Suprapubic skin (tissue), 4 donors: ENCODE measurements around the gene CNP. TPM values are rescaled to one million over a fixed set of nuclear protein-coding genes. Genes with fewer than 3 reads are reported as not detected.

Source experiments
- DNase-seq, 2 donors: peaks; one replicate each; pipeline ENCODE4 v3.0.0-alpha.2; 2019; ENCODE audit warnings: low spot score in 2 of 2
- H3K27ac ChIP-seq: fragments of 200-600 bp; sonication (generic); one replicate; pipeline ENCODE4 v1.5.1; 2019
- H3K27me3 ChIP-seq: fragments of 200-600 bp; sonication (generic); one replicate; pipeline ENCODE4 v1.5.1; 2019
- H3K36me3 ChIP-seq: fragments of 200-600 bp; sonication (generic); one replicate; pipeline ENCODE4 v1.5.1; 2019
- H3K4me1 ChIP-seq: fragments of 200-600 bp; sonication (generic); one replicate; pipeline ENCODE4 v1.5.1; 2019
- H3K4me3 ChIP-seq: fragments of 200-600 bp; sonication (generic); one replicate; pipeline ENCODE4 v1.5.1; 2019; ENCODE audit warnings: mild to moderate bottlenecking
- H3K9me3 ChIP-seq: fragments of 200-600 bp; sonication (generic); one replicate; pipeline ENCODE4 v1.5.1; 2019
- CTCF ChIP-seq, 2 donors: fragments of 200-600 bp in 1 of 2; fragments of 450-650 bp in 1 of 2; sonication (generic) in 1 of 2; IDR thresholded peaks; one replicate each; pipeline ENCODE4 v1.5.1; 2016 to 2019; ENCODE audit warnings: antibody characterized with exemption in 2 of 2, mild to moderate bottlenecking in 1 of 2, moderate library complexity in 1 of 2
- EP300 ChIP-seq: sonication (generic); formaldehyde crosslinking; IDR thresholded peaks from one replicate; pipeline ENCODE4 v1.6.1; 2017; ENCODE audit warnings: antibody characterized with exemption
- POLR2A ChIP-seq, 2 donors: fragments of 450-650 bp; IDR thresholded peaks; one replicate each; pipeline ENCODE4 v1.6.1; 2017; ENCODE audit warnings: antibody characterized with exemption in 2 of 2, mild to moderate bottlenecking in 2 of 2, moderate library complexity in 2 of 2
- POLR2AphosphoS5 ChIP-seq, 3 donors: sonication (generic); formaldehyde crosslinking; IDR thresholded peaks; one replicate each; pipeline ENCODE4 v1.6.1; 2017; ENCODE audit warnings: antibody characterized with exemption in 3 of 3
- WGBS: methylation state at CpG from one replicate; pipeline ENCODE4 v1.1.5; 2018; 5-methylcytosine and 5-hydroxymethylcytosine counted together
- total RNA-seq, 4 donors: library from RNA; depleted of rRNA; stranded (reverse); fragments of >200 nt; gene quantifications; one replicate each; pipeline ENCODE4 v1.1.0, GENCODE V29; 2016

CNP gene
- total RNA-seq, 4 donors from 2014 or later, result 44.3 to 55.1 (median 47.3) TPM

GRCh38 chr17:41962768-41963434, 3.7 kb upstream of the CNP start:
- Histone ChIP-seq H3K4me1 (peaks cover 26% of the 10 kb centered on the region), H3K36me3 (peaks cover 2% of the 10 kb centered on the region), H3K27me3 (no peaks in the 10 kb centered on the region), H3K4me3 (no peak overlapping the region), H3K27ac (no peak overlapping the region), H3K9me3 (no peaks in the 10 kb centered on the region)
- TF ChIP-seq EP300 (no peak), POLR2A (IDR thresholded peaks at IDR 0.05) (no peak), POLR2AphosphoS5 (IDR thresholded peaks at IDR 0.05) (no peak), CTCF (IDR thresholded peaks at IDR 0.05) (peak; percentile 81 to 84)
- WGBS, result 30% methylated on average over 6 of the region's 9 CpGs
- peak; percentile 83 to 87 for DNase-seq

- no peak for TF ChIP-seq EP300
- no peak for TF ChIP-seq POLR2A (IDR thresholded peaks at IDR 0.05)
- TF ChIP-seq POLR2AphosphoS5 (IDR thresholded peaks at IDR 0.05), result no peak
- no peak for TF ChIP-seq CTCF (IDR thresholded peaks at IDR 0.05)
- peak overlapping the region; percentile 93 for H3K4me3 ChIP-seq
- no peaks in the 10 kb centered on the region for H3K27me3 ChIP-seq
- peak overlapping the region; percentile 89 for H3K27ac ChIP-seq
- no peaks in the 10 kb centered on the region for H3K9me3 ChIP-seq
- WGBS, result 7% methylated on average over 18 of the region's 18 CpGs
- H3K4me1 ChIP-seq, result peaks cover 53% of the 10 kb centered on the region
- DNase-seq, result peak in 1 of 2 donors; percentile 82
- peaks cover 18% of the 10 kb centered on the region for H3K36me3 ChIP-seq
These were observed 717 bp upstream of the CNP start for GRCh38 chr17:41965694-41966462.

- peaks cover 28% of the 10 kb centered on the region for H3K36me3 ChIP-seq
- H3K9me3 ChIP-seq, result no peaks in the 10 kb centered on the region
- peak in 1 of 2 donors; percentile 69 for DNase-seq
- no peaks in the 10 kb centered on the region for H3K27me3 ChIP-seq
- TF ChIP-seq EP300, result no peak
- no peak for TF ChIP-seq POLR2A (IDR thresholded peaks at IDR 0.05)
- TF ChIP-seq CTCF (IDR thresholded peaks at IDR 0.05), result no peak
- TF ChIP-seq POLR2AphosphoS5 (IDR thresholded peaks at IDR 0.05), result no peak
- 14% methylated on average over 23 of the region's 39 CpGs for WGBS
- peak overlapping the region; percentile 93 for H3K4me3 ChIP-seq
- peak overlapping the region; percentile 89 for H3K27ac ChIP-seq
- H3K4me1 ChIP-seq, result peaks cover 64% of the 10 kb centered on the region
These were observed 736 bp downstream of the CNP start for GRCh38 chr17:41967141-41967920.

GRCh38 chr17:41967921-41968578, 1.5 kb downstream of the CNP start:
- Histone ChIP-seq H3K36me3 (peaks cover 36% of the 10 kb centered on the region), H3K27ac (peak overlapping the region; percentile 89), H3K4me1 (peaks cover 71% of the 10 kb centered on the region), H3K27me3 (no peaks in the 10 kb centered on the region), H3K9me3 (no peaks in the 10 kb centered on the region), H3K4me3 (peak overlapping the region; percentile 93)
- TF ChIP-seq EP300 (no peak), CTCF (IDR thresholded peaks at IDR 0.05) (no peak), POLR2A (IDR thresholded peaks at IDR 0.05) (no peak), POLR2AphosphoS5 (IDR thresholded peaks at IDR 0.05) (no peak)
- WGBS, result 83% methylated on average over 35 of the region's 37 CpGs
- no peak for DNase-seq
